HEK293T (cell line): ENCODE data around the gene CCL17.

Source experiments
- CTCF ChIA-PET: fragments of 350-600 bp; formaldehyde crosslinking; extraction: SDS; loops from one replicate; lab custom pipeline; 2021; ENCODE audit warnings: antibody characterized with exemption, inconsistent platforms; lab: Yijun Ruan, JAX
- POLR2A ChIA-PET: fragments of 350-600 bp; formaldehyde crosslinking; extraction: SDS; loops from one replicate; lab custom pipeline; 2020; ENCODE audit warnings: antibody characterized with exemption, inconsistent platforms; lab: Yijun Ruan, JAX
- DNase-seq: peaks from one replicate; pipeline ENCODE4 v3.0.0; 2012; ENCODE audit warnings: mixed read lengths; ENCODE audit errors: extremely low spot score
- BHLHE40 ChIP-seq: fragments of 450-650 bp; IDR thresholded peaks from 2 replicates; pipeline ENCODE4 v1.6.1; 2016; ENCODE audit warnings: mild to moderate bottlenecking, moderate library complexity, borderline replicate concordance
- ELF4 ChIP-seq: fragments of 450-650 bp; IDR thresholded peaks from 2 replicates; pipeline ENCODE4 v1.6.1; 2017; ENCODE audit warnings: antibody characterized with exemption
- FOXA1 ChIP-seq: fragments of 450-650 bp; IDR thresholded peaks from 2 replicates; pipeline ENCODE4 v1.6.1; 2016; ENCODE audit warnings: mild to moderate bottlenecking
- FOXK2 ChIP-seq: fragments of 450-650 bp; IDR thresholded peaks from 2 replicates; pipeline ENCODE4 v1.6.1; 2016; ENCODE audit warnings: mild to moderate bottlenecking
- FOXM1 ChIP-seq: fragments of 450-650 bp; IDR thresholded peaks from 2 replicates; pipeline ENCODE4 v1.6.1; 2017; ENCODE audit warnings: mild to moderate bottlenecking, borderline replicate concordance
- HDGF ChIP-seq: fragments of 450-650 bp; IDR thresholded peaks from 2 replicates; pipeline ENCODE4 v1.6.1; 2017; ENCODE audit warnings: antibody characterized with exemption, borderline replicate concordance
- L3MBTL2 ChIP-seq: fragments of 450-650 bp; conservative IDR thresholded peaks from 2 replicates; pipeline ENCODE4 v1.6.1; 2016; ENCODE audit warnings: mild to moderate bottlenecking
- NFRKB ChIP-seq: fragments of 450-650 bp; IDR thresholded peaks from 2 replicates; pipeline ENCODE4 v1.6.1; 2016; ENCODE audit warnings: mild to moderate bottlenecking, moderate library complexity
- PKNOX1 ChIP-seq: fragments of 450-650 bp; IDR thresholded peaks from 2 replicates; pipeline ENCODE4 v1.6.1; 2016
- SUZ12 ChIP-seq: fragments of 450-650 bp; IDR thresholded peaks from 2 replicates; pipeline ENCODE4 v1.6.1; 2016; ENCODE audit warnings: mild to moderate bottlenecking
- ZNF384 ChIP-seq: fragments of 450-650 bp; IDR thresholded peaks from 2 replicates; pipeline ENCODE4 v1.6.1; 2016

The CCL17 gene

GRCh38 chr16:57462209-57462977 lies 57.8 kb downstream of the CCL17 start, which contains the start of gene POLR2C:
Gene POLR2C (plus strand): TSS chr16:57462679. CDS start chr16:57462725, 46 bp downstream.
- POLR2A ChIA-PET = interaction anchor here (0.6 to 3.2 kb wide), 10 partner anchors 8 to 274 kb away, joined by 3 to 27 read pairs (median 4); partner anchors contain the start of genes CIAPIN1 and COQ9
- TF ChIP-seq ELF4 (peak; percentile 94), HDGF (0 out of 2 replicates have a peak, but pooled peaks have one; percentile 18), BHLHE40 (no peak), FOXK2 (no peak)
- CTCF ChIA-PET = interaction anchor here (0.6 to 2.6 kb wide), 9 partner anchors 11 to 142 kb away, joined by 3 to 10 read pairs (median 4); partner anchors contain the start of genes CIAPIN1 and COQ9
- peak; percentile 93 for DNase-seq

- CTCF ChIA-PET = interaction anchor here (0.6 to 2.6 kb wide), 9 partner anchors 11 to 142 kb away, joined by 3 to 10 read pairs (median 4); partner anchors contain the start of genes CIAPIN1 and COQ9
- DNase-seq = no peak
- TF ChIP-seq PKNOX1 = no peak
- TF ChIP-seq FOXK2 = no peak
- POLR2A ChIA-PET = interaction anchor here (1.0 to 3.2 kb wide), 7 partner anchors 9 to 63 kb away, joined by 3 to 27 read pairs (median 5); partner anchors contain the start of genes CIAPIN1 and COQ9
These were observed 58.4 kb downstream of the CCL17 start for GRCh38 chr16:57462978-57463362.

- TF ChIP-seq FOXA1 (no peak), ELF4 (no peak), L3MBTL2 (no peak), FOXM1 (no peak), PKNOX1 (no peak), SUZ12 (no peak), ZNF384 (no peak), NFRKB (no peak)
- DNase-seq = no peak
- ChIA-PET POLR2A (interaction anchor here (0.6 to 1.3 kb wide), 2 partner anchors 12 to 17 kb away, joined by 3 read pairs; partner anchors contain the start of genes CIAPIN1 and COQ9), CTCF (no interaction called here)
These were observed 60.0 kb downstream of the CCL17 start for GRCh38 chr16:57464523-57464922.
